A172 (cell line): Measurements from ENCODE around the gene REPS1. TPM values are rescaled to one million over a fixed set of nuclear protein-coding genes. Genes with fewer than 3 reads are reported as not detected.
"Not testable (repeated sequence)": the region's sequence is repeated elsewhere in the genome, so short reads cannot be mapped to it uniquely, and the experiment has no call there.

ENCODE experiments used
- DNase-seq: peaks from one replicate; pipeline ENCODE4 v3.0.0-alpha.2; 2015; ENCODE audit warnings: low spot score
- total RNA-seq: library from RNA; depleted of rRNA; stranded (reverse); fragments of >200 nt; shearing (Covaris generic); gene quantifications from 2 replicates; pipeline ENCODE4 v1.2.3, GENCODE V29; 2014

Gene REPS1
- total RNA-seq, 1 experiment from 2014 or later: 26.0 TPM

DNA sequence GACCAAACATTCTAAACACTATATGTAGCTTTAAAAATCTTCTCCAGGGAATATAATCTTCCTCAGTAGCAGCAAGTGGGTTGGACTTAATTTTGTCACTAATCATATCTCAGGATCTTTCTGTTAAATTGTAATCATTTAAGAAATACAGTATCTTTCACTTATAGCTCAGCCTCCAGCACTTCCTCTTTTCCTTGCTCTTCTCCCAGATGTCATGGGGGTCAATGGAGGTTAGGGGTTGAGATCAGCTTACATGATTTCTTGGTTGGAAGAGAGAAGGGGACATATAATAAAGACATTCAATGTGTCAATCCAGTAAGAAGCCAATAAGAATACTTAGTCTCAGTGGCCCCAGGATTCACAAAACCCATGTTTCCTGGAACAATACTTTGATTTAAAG lies 15.7 kb upstream of the REPS1 start:
- no peak for DNase-seq

DNA sequence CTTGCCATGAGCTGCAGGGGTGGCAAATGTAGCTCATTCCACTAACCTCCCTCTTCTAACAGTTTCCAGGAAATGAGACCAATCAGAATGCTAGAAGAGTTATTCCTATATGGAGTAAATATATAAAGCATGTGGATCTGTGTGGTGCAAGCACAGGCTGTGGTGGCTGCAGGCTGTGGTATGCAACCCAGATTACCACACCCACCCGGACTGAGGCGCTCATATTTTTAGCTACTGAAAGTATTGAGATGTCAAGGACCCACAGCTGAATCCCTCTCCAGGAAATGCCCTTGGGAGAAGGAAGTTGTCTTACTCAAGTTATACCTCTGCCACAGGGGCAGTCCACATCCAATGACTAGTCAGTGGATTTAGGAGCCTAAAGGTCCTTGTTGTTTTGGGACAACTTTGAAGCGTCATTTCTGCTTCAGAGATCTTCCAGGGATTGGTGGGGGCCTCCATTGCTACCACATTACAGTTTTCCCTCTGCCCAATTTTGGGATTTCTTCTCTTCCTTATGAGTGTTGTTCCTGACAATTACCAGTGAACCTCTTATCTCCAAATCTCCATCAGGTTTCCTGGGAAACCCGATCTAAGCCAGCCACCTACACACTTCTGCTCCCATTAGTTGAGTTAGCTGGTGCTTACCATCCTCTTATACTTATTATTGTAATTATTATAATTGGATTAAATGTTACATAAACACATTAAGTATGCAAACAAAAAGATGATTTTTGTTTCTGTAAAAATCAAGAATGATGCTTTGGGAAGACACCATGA lies 12.1 kb upstream of the REPS1 start:
- no peak for DNase-seq

DNA sequence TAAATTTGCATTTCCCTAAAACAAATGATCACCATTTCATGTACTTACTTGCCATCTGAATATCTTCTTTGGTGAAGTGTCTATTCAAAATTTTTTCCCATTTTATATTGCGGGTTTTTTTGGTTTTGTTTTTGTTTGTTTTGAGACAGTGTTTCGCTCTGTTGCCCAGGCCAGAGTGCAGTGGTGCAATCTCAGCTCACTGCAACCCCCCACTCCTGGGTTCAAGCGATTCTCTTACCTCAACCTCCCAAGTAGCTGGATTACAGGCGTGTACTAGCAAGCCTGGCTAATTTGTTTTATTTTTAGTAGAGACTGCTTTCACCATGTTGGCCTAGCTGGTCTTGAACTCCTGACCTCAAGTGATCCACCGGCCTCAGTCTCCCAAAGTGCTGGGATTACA lies 9.1 kb upstream of the REPS1 start:
- no peak for DNase-seq

DNA sequence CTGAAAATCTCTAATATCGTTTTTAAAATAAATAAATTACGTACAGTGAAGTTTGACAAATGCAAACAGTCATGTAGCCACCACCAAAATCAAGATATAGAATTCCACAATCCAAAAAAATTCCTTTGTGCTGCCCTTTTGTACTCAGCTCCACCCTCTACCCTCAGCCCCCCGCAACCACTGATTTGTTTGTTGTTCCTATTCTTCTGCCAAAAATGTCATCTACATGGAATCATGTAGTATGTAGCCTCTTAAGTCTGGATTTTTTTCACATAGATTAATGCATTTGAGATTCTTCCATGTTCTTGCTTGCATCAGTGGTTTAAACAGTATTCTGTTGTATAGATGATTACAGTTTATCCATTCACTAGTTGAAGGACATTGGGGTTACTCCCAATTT lies 8.5 kb upstream of the REPS1 start:
- no peak for DNase-seq

DNA sequence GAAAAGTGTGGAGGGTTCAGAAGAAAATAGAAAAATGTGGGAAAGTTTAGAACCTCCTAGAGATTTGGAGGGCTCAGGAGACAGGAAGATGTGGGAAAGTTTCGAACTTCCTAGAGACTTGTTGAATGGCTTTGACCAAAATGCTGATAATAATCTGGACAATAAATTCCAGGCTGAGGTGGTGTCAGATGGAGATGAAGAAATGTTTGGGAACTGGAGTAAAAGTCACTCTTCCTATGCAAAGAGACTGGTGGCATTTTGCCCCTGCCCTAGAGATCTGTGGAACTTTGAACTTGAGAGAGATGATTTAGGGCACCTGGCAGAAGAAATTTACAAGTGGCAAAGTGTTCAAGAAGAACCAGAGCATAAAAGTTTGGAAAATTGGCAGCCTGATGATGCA lies 5.4 kb upstream of the REPS1 start:
- not testable (repeated sequence) for DNase-seq

DNA sequence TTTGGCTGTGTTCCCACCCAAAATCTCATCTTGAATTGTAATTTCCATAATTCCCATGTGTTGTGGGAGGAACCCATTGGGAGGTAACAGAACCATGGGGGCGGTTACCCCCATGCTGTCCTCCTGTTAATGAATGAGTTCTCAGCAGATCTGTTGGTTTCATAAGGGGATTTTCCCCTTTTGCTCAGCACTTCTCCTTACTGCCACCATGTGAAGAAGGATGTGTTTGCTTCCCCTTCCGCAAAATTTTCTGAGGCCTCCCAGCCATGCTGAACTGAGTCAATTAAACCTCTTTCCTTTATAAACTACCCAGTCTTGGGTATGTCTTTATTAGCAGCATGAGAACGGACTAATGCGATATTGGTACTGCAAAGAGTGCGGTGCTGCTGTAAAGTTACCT lies 4.9 kb upstream of the REPS1 start:
- DNase-seq: not testable (repeated sequence)

DNA sequence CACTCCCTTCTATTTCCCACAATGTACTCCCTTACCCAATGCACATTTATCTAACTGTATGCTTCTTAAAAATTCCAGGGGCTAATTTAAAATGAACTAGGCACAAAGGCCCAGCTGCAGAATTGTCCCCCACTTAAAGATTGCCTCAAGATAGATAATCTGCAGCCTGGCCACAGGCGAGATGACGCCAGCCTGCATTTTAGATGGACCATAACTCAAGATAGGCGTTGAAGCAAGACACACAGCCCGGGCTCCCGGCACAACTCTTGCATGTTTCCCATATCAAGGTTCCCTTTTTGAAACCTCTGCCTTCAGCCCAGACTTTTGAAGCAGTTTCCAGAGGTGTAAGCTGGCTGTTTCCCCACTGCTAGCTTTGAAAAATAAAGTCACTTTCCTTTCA lies 3.2 kb upstream of the REPS1 start:
- DNase-seq: no peak

DNA sequence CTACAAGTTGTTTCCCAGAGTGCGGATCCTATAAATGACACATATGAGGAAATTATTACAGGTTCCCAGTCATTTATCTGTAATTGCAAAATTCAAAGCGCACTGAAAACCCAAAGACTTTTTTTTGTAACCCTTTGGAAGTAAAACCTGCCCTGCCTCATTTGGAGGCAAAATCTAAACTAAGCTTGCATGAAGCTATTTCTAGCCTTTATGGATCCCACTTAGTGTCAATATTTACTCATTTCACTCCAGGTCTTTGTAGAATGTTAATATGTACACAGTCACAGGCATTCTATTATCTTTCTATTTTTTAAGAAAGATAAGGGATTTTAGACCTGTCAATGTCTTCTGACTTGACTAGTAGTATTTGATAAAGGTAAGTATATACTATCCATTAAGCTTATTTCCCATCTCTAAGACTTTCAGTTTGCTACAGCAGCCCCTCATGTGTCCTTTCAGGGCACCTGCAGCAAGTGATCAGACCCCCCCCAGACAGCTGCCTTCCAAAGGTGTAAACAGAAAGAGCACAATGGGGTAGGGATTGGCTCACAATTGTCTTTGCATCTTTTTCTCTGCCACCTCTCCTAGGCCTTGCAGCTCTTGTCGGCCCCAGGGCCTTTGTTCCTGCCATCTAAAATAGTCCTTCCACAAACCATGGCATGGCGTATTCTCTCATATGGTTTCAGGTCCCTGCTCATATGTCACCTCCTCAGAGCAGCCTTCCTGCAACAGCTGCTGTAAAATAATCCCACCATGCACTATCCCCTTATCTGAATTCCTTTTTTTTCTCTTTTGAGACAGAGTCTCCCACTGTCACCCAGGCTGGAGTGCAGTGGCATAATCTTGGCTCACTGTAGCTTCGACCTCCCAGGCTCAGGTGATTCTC lies 1.3 kb upstream of the REPS1 start:
- DNase-seq: no peak

DNA sequence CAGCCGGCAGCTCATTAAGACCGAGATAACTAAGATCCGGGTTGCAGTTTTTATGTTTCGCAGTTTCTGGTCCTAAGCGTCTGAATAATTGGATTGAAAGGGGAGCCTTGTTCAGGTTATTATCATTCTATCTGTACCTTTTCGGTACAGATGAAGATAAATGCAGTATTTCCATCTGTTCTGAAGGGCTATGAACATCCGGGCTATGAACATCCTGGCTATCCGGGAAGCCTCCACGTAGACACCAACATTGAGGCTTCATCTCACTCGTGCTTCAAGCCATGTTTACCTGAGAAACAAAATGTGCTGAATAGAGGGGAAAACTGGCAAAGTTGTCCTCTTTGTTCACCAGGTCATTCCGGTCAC lies 399 bp upstream of the REPS1 start:
- DNase-seq: no peak

DNA sequence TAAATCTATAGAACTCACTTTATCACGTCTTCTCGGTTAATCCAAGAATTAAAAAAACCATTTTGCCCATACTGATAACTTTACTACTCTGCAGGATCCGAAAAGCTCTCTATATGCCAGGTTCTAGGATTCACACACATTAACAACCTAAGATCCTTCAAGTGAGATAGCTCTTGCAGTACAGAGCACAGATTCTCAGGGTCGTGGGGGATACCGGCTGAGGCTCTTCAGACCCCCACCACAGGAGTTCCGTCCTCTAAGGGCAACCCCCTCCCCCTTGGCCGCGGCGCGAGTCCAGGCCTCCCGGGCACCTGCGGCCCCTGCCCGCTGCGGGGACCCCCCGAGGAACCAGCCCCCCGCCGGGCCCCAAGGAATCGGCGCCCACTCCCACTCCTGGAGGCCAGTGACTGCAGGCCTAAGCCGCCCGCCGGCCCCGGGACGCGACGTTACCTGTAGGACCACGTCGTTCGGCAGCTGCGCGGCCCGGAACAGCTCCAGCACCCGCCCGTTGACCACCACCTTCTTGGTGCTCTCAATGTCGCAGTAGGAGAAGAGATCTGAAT lies 892 bp downstream of the REPS1 start:
- no peak for DNase-seq

DNA sequence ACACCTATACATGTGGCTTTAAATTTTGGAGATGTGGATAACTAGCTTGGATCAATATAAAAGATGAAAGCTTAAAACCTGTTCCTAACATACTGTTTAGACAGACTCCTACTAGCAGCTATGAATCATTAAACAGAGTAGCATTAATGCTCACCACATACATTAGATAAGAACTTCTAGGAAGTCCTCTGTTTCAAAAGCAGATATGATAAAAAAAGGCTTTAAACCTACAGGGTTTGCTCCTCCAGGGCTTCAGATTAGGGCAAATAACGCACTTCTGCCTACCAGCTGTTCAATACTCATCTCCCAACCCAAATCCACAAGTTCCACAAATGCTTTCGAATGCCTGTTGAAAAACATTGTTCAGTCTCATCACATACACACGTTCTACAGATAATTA lies 1.5 kb downstream of the REPS1 start:
- DNase-seq: no peak

DNA sequence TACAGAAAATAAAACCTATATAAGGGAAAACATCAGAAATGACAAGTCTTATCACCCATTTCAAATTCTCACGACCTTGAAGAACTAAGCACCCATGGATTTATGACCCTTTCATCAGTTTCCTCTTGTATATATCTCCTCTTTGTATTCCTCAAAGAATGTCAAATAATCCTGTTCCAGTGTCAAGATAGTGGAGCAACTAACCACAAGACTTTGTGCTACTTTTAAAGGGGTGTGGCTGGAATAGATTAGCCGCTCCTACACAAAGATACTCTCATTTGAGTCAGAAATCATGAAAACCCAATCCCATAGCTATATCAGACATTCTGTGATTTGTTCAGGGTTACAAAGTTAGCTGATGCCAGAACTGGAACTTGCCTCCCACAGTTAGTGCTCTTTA lies 6.6 kb downstream of the REPS1 start:
- DNase-seq: no peak

DNA sequence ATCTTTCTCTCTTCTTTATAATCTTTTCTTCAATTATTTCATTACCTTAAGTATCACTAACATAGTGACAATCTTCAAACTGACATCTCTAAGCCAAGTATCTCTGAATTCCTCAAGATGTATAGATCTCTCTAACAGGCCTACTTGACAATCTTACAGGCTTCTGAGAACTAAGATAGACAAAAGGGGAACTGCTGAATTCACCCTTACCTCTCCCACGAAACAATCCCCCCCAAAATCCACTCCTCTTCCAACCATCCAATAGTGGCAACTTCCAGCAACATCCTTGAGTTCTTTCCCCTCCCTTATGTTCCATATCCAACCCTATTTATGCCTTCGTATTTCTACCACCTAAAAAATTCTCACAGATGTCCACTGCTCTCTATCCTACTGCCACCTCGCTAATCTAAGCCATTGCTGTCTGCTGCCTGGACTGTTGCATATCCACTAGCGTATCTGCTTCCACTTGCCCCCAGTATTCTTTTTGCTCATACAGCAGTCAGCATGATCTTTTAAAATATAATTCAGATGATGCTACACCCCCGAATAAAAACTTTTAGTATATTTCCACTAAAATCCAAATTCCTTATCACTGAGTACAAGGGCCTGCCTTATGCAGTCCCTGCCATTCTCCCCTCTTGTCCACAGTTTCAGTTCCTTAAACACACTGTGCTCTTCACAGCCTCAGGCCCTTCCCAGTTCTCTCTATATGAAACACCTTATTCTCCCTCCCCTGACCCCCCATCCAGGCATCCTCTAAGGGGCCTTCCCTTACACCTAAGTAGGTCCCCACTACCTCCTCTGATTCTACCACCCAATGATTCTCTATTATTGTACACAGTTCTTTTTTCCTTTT lies 8.0 kb downstream of the REPS1 start:
- no peak for DNase-seq

DNA sequence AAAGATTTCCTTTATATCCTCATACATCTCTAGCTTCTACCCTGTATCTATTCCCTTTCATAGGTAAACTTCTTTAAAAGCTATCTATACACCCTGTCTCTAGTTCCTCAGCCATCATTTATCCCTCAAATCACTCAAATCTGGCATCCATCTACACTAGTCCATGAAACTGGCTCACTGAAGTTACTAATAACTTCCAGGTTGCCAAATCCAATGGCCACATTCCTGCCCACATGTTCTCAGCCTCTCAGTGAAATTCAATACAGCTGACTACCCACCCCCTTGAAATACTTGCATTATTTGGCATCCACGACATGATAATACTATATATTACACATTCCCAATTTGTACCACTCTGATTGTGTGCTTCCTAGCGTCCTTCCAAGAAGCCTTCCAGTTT lies 8.7 kb downstream of the REPS1 start:
- no peak for DNase-seq

DNA sequence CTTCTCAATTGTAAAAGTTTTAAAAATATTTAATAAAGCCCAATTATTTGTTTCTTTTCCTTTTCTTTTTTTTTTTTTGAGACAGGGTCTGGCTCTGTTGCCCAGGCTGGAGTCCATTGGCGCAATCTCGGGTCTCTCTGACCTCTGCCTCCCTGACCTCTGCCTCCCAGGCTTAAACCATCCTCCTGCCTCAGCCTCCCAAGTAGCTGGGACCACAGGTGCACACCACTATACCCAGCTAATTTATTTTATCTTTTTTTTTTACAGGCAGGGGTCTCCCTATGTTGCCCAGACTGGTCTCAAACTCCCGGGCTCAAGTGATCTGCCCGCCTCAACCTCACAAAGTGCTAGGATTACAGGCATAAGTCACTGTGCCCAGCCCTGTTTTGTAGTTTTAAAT lies 9.8 kb downstream of the REPS1 start:
- DNase-seq: no peak

DNA sequence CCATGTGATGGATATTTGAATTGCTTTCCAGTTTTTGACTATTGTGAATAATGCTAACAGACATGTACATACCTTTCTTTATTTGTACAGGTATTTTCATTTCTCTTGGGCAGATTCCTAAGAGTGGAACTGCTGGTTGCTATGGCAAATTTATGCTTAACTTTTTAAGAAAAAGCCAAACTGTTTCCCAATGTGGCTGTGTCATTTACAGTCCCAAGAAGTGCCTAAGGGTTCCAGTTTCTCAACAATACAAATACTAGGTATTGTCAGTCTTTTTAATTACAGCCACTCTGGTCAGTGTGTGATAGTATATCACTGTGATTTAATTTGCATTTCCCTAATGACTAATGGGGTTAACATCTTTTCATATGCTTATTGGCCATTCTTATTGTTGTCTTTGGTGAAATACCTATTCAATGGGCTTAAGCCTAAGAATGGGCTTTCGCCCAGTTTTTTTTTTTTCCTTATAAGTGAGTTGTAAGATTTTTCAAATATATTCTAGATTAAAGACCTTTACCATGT lies 10.3 kb downstream of the REPS1 start:
- no peak for DNase-seq

DNA sequence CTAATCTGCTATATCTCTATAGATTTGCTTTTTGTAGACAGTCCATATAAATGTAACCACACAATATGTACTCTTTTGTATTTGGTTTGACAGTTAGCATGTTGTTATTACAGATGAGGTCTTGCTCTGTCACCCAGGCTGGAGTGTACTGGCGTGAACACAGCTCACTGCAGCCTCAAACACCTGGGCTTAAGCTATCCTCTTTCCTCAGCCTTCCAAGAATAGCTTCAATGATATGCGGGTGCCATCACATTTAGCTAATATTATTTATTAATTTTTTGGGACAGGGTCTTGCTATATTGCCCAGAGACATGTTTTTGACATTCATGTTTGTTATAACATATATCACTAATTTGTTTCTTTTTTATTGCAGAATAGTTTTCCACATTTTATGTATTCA lies 10.8 kb downstream of the REPS1 start:
- DNase-seq: no peak

DNA sequence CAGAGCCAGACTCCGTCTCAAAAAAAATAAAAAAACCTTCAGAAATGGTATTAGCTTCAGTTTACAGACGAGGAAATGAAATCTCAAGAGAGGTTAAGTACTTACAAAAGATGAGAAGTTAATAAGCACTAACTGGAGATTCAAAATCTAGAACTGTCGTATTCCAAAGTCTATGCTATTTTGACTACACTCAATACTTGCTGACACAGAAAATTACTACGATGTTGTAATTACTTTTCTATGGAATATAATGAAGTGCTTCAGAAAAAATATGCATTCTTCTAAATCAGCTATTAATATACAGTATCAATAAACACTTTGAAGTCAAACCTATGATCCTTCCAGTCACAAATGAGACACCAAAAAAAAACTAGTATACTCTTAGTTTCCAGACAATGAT lies 12.2 kb downstream of the REPS1 start:
- no peak for DNase-seq

DNA sequence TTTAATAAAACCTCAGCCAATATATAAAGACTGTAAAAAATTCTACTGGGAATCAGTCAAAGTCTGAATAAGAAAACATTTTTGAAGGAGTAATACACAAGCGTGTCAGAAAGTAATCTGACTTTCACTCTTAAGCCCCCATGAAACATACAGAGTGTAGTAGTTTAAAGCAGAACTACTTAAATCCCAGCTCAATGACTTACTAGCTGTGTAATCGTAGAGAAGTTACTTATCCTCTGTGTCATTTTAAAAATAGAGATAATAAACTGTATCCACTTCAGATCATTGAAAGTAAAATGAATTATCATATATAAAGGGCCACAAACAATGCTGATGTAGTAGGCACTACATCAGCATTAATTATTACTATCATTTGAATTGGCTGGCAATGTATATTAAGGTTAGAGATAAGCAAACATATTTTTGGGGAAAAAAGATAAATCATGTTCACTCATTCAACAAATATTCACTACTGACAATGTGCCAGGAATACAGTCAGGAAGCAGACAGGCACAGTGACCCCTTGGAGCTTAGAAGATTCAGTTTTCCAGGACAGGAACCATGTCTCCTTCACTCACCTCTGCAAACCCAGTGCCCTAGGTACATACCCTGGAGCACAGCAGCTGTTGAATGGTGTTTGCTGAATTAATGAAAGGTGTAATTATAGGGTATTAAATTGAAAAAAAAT lies 14.4 kb downstream of the REPS1 start:
- peak; percentile 62 for DNase-seq

DNA sequence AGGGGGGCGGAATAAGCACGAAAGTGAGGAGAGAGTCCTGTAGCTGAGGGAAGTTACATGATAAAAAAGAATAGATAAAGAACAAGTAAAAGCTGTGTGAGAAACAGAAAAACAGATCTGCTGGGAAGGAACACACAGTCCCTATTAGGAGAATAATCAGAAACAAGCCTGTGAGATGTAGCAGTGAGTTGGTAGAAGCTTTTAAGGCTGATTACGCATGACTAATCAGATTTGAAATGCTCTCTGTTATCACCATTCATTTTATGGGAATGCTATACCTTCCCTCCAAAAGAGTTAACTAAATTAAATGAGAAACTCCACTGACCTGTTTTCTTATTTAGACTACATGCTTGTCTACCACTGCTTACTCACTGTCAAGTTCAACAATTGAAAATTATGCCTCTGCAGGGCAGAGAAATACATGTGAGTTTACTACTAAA lies 15.8 kb downstream of the REPS1 start:
- peak; percentile 54 for DNase-seq

DNA sequence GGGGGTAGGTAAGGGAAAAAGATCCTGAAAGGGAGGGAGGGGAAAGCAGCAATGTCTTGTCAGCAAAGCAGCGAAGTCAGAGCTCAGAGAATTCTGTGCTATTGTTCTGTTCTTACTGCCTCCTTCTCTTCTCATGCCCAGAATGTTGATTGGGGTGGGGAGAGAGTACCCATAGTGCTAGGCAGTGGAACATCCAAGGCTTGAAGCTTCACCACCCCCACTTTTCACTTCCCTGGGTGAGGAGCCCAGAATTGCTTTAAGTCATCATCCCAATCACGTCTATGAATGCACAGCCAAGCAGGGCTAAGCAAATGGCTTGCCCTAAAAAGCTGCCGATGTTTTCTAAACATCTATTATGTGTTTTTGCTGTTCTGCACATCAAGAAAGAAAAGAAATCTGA lies 16.5 kb downstream of the REPS1 start:
- DNase-seq: no peak
